CD4-positive, alpha-beta T cell treated with Interleukin-12 subunit alpha and Interleukin-12 subunit beta, for 1 hour (primary cell): ENCODE data around the gene CNOT2.

Experiments used
- DNase-seq: peaks from one replicate; pipeline ENCODE4 v3.0.0-alpha.2; 2020

Gene CNOT2, protein sequence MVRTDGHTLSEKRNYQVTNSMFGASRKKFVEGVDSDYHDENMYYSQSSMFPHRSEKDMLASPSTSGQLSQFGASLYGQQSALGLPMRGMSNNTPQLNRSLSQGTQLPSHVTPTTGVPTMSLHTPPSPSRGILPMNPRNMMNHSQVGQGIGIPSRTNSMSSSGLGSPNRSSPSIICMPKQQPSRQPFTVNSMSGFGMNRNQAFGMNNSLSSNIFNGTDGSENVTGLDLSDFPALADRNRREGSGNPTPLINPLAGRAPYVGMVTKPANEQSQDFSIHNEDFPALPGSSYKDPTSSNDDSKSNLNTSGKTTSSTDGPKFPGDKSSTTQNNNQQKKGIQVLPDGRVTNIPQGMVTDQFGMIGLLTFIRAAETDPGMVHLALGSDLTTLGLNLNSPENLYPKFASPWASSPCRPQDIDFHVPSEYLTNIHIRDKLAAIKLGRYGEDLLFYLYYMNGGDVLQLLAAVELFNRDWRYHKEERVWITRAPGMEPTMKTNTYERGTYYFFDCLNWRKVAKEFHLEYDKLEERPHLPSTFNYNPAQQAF

GRCh38 chr12:70242695-70243509 is at the start of gene CNOT2:
TSS of gene CNOT2 (plus strand) at chr12:70243433. CDS start at chr12:70278227, 34,794 bp downstream.
- DNase-seq, result peak; percentile 90

DNA sequence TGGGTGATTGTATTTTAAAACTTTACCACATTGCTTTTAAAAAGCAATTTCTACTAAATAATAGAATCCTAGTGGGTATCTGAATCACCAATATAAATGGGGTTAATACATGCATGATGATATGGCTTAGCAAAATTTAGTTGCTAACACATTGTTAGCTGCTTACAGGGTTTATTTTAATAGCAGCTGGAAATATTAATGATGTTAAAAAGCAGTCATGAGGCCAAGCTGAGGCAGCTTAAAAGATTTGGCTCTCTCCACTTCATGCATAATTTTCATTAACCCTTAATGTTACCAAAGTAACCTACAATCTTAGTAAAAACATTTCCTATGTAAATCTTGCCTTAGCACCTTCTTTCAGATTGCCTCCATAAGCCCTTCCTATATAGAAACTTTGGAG is 49.2 kb upstream of the CNOT2 start:
- DNase-seq, result no peak

DNA sequence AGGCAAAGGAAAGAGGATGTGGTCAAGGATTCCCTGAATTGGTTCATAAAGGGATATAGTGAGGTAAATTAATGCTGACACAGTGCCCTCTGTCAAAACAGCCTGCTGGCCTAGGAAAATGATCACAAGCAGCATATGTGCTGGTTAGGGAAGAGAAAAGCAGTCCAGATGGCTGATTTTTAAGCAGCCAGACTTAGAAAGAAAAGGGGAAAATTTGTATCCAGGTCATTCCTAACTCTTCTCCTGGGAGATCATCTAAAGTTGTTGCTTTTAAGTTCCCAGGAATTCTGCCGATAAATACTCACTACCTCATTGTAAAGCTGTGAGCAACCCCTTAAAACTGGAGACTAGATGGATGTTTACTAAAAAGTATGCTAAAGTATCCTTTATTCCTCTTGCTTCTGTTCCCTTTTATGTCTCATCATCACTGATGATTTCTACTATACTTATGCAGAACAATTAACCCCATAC is 46.4 kb upstream of the CNOT2 start:
- DNase-seq, result no peak

GRCh38 chr12:70197345-70197744 is 45.9 kb upstream of the CNOT2 start:
- DNase-seq, result no peak

DNA sequence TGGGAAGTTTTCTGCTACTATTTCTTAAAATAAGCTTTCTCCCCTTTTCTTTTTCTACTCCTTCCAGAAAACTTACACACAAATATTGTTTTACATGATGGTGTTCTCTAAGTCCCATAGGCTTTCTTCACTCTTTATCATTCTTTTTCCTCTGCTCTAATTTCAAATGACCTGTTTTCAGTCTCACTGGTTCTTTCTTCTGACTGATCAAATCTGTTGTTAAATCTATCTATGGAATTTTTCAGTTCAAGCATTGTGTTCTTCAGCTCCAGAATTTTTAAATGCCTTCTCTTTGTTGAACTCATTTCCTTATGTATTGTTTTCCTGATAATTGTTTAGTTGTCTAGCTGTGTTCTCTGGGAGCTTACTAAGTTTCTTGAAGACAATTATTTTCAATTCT is 29.5 kb upstream of the CNOT2 start:
- no peak for DNase-seq

- no peak for DNase-seq
Measured at GRCh38 chr12:70214972-70215617, 28.1 kb upstream of the CNOT2 start.

DNA sequence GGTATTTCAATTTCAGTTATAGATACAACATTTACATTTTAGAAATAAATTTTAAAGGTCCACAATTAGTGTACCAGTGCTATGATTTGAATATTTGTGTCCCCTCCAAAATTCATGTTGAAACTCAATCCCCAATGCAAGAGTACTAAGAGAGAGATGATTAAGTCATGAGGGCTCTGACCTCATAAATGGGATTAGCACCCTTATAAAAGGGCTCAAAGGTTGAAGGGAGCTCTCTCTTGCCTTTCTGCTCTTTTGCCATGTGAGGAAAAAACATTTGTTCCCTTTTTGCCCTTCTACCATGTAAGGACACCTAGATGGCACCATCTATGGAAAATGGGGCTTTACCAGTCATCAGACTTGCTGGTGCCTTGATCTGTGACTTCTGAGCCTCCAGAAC is 25.8 kb upstream of the CNOT2 start:
- no peak for DNase-seq

GRCh38 chr12:70221626-70222025 is 21.6 kb upstream of the CNOT2 start:
- no peak for DNase-seq

GRCh38 chr12:70227911-70228310 is 15.3 kb upstream of the CNOT2 start:
- DNase-seq, result no peak

DNA sequence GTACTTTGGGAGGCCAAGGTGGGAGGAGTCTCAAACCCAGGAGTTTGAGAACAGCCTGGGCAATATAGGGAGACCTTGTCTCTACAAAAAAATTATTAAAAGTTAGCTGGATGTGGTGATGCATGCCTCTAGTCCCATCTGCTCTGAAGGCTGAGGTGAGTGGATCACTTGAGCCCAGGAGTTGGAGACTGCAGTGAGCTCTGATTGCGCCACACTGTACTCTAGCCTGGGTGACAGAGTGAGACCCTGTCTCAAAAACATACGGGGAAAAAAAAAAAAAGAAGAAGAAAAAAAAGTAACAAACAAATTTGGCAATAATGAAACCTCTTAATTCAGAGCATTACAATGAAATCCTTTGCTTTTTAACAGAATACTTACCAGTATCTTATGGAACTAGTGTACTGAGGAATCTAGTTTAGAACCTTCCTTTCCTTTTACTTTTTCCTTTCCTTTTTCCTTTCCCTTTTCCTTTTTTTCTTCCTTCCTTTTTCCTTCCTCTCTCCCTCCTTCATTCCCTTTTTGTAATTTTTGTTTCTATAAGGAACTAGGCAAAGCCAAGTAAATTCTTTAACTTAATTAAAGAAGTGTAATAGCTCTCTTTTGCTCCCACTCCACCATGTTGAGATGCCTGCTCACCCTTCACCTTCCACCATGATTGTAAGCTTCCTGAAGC is 12.2 kb upstream of the CNOT2 start:
- DNase-seq, result no peak

DNA sequence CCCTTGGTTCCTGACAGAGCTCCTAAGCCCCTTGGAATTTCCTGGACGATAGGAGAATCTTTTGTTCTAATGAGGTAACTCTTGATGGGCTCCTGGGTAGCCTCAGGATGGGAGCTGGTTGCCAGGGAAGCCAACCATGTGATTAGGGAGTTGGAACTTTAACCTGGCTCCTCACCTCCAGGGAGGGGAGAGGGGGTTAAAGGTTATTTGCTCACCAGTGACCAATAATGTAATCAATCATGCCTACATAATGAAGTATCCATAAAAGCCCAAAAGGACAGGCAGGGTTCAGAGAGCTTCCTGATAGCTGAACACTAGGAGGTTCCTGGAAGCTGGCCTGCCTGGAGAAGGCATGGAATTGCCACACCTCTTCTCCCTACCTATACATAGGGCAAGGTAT is 6.2 kb upstream of the CNOT2 start:
- no peak for DNase-seq

DNA sequence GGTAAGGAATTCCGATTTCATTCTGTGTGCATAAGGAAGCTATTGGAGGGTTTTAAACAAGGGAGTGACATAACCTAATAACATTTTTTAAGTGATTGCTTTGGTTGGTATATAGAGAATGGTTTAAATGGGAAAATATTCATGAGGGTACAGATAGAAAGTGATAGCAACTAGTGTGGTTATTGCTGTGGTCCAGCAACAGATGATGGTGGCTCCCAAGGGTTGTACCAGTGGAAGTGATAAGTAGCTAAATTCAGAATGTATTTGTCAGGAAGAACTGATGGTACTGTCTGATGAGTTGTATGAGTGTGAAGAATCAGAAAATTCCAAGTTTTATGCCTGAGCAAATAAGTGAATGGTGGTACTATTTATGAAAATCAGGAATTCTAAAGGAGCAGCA is 2.6 kb upstream of the CNOT2 start:
- no peak for DNase-seq

DNA sequence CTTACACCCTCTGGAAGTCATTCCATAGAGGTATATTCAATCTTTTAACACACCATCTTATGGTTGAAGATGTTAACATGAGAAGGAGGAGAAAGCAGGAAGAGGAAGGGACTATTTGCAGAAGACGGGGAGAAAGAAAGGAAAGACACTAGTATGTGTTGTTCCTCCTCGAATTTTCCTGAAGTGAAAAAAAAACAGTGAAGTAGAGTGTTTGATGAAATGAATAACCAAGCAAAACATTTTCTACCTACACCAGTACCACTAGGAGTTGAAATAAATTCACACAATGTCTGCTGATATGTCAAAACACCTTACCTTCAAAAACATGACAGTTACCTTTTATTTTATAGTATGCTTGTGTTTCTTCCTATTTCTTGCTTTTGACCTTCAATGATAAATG is 1.4 kb upstream of the CNOT2 start:
- DNase-seq, result no peak

GRCh38 chr12:70243510-70244371 is 508 bp downstream of the CNOT2 start:
- peak; percentile 75 for DNase-seq

- DNase-seq, result peak; percentile 16
Measured at GRCh38 chr12:70244409-70244808, 1.2 kb downstream of the CNOT2 start.

DNA sequence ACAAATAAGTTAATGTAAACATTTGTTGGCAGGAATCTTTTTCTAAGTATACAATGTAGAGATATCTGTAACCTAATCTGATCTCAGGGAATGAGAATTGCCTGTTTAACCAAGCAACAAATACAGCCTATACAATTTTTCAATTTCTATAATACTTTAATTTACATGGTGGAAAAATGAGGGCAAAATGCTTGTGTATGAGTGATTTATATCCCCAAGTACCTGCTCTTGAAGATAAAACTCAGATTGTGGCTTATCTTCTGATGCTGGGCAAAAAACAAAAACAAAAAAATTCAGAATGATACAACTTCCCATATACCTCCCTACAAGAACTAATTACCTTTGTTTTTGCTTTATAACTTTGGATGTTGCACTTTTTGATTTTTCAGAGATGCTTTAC is 2.2 kb downstream of the CNOT2 start:
- no peak for DNase-seq

- DNase-seq, result no peak
Measured at GRCh38 chr12:70246580-70246979, 3.3 kb downstream of the CNOT2 start.

DNA sequence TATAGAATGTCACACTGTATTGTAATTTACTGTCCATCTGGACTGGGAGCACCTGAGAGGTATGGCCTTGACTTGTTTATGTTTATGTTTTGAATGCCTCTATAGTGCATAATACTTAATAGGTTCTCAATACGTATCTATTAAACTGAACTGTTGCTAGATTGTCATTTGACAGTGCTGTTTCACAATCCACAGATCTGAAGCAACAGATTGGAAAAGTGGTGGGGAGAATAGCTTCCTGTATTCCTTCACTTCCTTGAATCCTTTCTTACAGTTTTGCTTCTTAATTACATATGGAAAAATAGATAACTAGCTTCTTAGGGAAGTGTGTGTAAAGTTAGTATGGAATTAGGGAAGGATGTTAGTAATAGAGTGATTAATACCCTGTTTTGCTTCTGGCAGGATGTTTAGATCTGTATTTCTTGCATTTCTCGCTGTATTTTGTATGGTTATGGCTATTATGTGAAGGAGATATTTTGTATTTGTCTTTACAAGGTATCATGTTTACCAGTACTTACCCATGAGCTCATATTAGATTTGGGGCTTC is 4.5 kb downstream of the CNOT2 start:
- DNase-seq, result no peak

- no peak for DNase-seq
Measured at GRCh38 chr12:70248876-70249275, 5.6 kb downstream of the CNOT2 start.

- DNase-seq, result no peak
Measured at GRCh38 chr12:70249903-70250302, 6.7 kb downstream of the CNOT2 start.

DNA sequence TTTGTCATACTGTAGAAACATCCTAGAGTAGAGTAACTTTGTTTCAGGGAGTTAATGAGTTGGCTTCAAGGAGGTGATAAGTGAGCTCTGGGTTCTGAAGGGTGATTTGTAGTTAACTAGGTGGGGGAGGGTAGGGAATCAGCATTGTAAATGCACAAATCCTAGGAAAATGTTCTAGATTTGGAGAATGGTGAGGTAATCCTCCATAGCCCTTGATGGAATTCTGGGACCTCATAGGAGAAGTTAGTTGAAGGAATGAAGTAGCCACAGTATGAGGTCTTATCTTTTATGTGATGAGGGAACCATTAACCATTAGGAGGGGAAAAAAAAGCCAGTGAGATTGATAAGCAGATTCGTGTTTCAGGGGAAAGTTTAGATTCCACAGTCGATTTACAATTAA is 8.0 kb downstream of the CNOT2 start:
- no peak for DNase-seq
